ENCODE results near the gene TBXA2R.

DNA sequence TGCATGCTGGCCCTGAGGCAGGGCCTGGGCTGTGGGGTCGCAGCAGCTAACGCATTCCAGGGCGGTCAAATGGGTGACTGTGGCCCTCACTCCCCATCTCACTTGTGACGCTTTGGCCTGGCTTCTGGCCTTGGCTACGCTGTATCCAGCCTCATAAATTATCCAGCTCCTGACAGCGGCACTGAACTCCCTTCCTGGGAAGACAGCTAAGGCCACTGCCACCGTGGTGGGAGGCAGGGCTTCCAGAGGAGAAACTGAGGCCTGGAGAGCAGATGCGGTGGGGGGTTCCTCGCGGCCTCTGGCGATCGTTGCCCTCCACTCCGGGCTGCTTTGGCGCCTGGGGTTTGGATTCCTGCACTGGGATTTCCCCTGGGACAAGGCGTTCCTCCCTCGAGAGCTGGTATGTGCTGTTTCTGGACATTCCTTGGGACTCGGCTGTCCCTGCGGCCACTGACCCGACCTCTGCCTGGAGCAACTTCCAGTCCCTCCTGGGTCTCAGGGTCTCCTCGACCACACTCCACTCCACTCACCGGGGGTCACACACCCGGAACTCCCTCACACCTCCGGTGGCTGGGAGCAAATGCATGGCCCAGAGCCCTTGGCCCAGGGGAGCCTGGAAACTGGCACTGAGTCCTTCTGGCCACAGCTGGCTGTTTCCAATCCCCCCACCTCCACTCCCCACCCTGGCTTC is 3.4 kb downstream of the TBXA2R start:
- TF ChIP-seq MAFK (IDR thresholded peaks at IDR 0.05; ENCODE audit: low read depth, low read length), result no peak
- TF ChIP-seq, protein P1, sequence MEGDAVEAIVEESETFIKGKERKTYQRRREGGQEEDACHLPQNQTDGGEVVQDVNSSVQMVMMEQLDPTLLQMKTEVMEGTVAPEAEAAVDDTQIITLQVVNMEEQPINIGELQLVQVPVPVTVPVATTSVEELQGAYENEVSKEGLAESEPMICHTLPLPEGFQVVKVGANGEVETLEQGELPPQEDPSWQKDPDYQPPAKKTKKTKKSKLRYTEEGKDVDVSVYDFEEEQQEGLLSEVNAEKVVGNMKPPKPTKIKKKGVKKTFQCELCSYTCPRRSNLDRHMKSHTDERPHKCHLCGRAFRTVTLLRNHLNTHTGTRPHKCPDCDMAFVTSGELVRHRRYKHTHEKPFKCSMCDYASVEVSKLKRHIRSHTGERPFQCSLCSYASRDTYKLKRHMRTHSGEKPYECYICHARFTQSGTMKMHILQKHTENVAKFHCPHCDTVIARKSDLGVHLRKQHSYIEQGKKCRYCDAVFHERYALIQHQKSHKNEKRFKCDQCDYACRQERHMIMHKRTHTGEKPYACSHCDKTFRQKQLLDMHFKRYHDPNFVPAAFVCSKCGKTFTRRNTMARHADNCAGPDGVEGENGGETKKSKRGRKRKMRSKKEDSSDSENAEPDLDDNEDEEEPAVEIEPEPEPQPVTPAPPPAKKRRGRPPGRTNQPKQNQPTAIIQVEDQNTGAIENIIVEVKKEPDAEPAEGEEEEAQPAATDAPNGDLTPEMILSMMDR (conservative IDR thresholded peaks at IDR 0.05; ENCODE audit: low read depth, low read length), result no peak
- TF ChIP-seq RFX5 (IDR thresholded peaks at IDR 0.05; ENCODE audit: low read depth, low read length), result no peak
- TF ChIP-seq SMC3 (IDR thresholded peaks at IDR 0.05; ENCODE audit: low read depth, low read length), result no peak
- TF ChIP-seq RCOR1 (IDR thresholded peaks at IDR 0.05; ENCODE audit: insufficient replicate concordance, low read length), result no peak
- no peak for TF ChIP-seq FOS (IDR thresholded peaks at IDR 0.05; ENCODE audit: low read depth, low read length)
- no peak for TF ChIP-seq POLR2A (IDR thresholded peaks at IDR 0.05; ENCODE audit: low read depth, low read length)
- no peak for TF ChIP-seq MAZ (IDR thresholded peaks at IDR 0.05; ENCODE audit: borderline replicate concordance, low read depth, low read length)
- TF ChIP-seq, protein P2, sequence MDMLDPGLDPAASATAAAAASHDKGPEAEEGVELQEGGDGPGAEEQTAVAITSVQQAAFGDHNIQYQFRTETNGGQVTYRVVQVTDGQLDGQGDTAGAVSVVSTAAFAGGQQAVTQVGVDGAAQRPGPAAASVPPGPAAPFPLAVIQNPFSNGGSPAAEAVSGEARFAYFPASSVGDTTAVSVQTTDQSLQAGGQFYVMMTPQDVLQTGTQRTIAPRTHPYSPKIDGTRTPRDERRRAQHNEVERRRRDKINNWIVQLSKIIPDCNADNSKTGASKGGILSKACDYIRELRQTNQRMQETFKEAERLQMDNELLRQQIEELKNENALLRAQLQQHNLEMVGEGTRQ (IDR thresholded peaks at IDR 0.05; ENCODE audit: low read depth, low read length), result no peak
- TF ChIP-seq CEBPB (IDR thresholded peaks at IDR 0.05; ENCODE audit: low read depth, low read length), result no peak
